Activated naive CD4-positive, alpha-beta T cell treated with anti-CD3 and anti-CD28 coated beads, Interleukin-2, amount 10 ng/mL, durations not matched to agents 7 days and 5 days (primary cell): ENCODE results near the gene ZNF184.
"Not testable (repeated sequence)": the region's sequence is repeated elsewhere in the genome, so short reads cannot be mapped to it uniquely, and the experiment has no call there.

Experiments used
- CTCF ChIA-PET: fragments of 350-600 bp; sonication (Branson Sonifier 250); formaldehyde crosslinking; loops from one replicate; lab custom pipeline; 2021; ENCODE audit warnings: antibody characterized with exemption; lab: Charles Lee
- DNase-seq: peaks from one replicate; pipeline ENCODE4 v3.0.0-alpha.2; 2020
- H3K27ac Mint-ChIP-seq: one replicate; pipeline ENCODE4 v1.8.0; 2021; ENCODE audit warnings: mild to moderate bottlenecking, moderate library complexity, mixed read lengths
- H3K27me3 Mint-ChIP-seq: one replicate; pipeline ENCODE4 v1.8.0; 2021; ENCODE audit warnings: mild to moderate bottlenecking, mixed read lengths
- H3K36me3 Mint-ChIP-seq: one replicate; pipeline ENCODE4 v1.8.0; 2021; ENCODE audit warnings: mixed read lengths
- H3K4me1 Mint-ChIP-seq: one replicate; pipeline ENCODE4 v1.8.0; 2021; ENCODE audit warnings: mixed read lengths
- H3K4me3 Mint-ChIP-seq: one replicate; pipeline ENCODE4 v1.8.0; 2021; ENCODE audit warnings: mild to moderate bottlenecking, moderate library complexity, mixed read lengths
- H3K9me3 Mint-ChIP-seq: one replicate; pipeline ENCODE4 v1.8.0; 2021; ENCODE audit warnings: mixed read lengths

ZNF184 gene

GRCh38 chr6:27424851-27425250 is 48.1 kb downstream of the ZNF184 start:
- H3K27me3 Mint-ChIP-seq, H3K27ac Mint-ChIP-seq, H3K4me3 Mint-ChIP-seq, CTCF ChIA-PET, H3K4me1 Mint-ChIP-seq, H3K36me3 Mint-ChIP-seq, DNase-seq, H3K9me3 Mint-ChIP-seq: not testable (repeated sequence)

- CTCF ChIA-PET = interaction anchor here (0.7 kb wide), 1 partner anchor 24 kb away, joined by 3 read pairs; no protein-coding TSS in a partner anchor
- peaks cover 3% of the 10 kb centered on the region for H3K9me3 Mint-ChIP-seq
- no peaks in the 10 kb centered on the region for H3K27me3 Mint-ChIP-seq
- no peaks in the 10 kb centered on the region for H3K4me1 Mint-ChIP-seq
- no peak for DNase-seq
- no peak overlapping the region for H3K27ac Mint-ChIP-seq
- H3K36me3 Mint-ChIP-seq = no peaks in the 10 kb centered on the region
- no peak overlapping the region for H3K4me3 Mint-ChIP-seq
Observed at GRCh38 chr6:27422651-27423332, 50.1 kb downstream of the ZNF184 start.

GRCh38 chr6:27419363-27419762 is 53.5 kb downstream of the ZNF184 start:
- Mint-ChIP-seq H3K27me3 (no peaks in the 10 kb centered on the region), H3K27ac (no peak overlapping the region), H3K4me3 (no peak overlapping the region), H3K4me1 (no peaks in the 10 kb centered on the region), H3K9me3 (peaks cover 6% of the 10 kb centered on the region), H3K36me3 (no peaks in the 10 kb centered on the region)
- DNase-seq = no peak
- CTCF ChIA-PET = no interaction called here

- no peak for DNase-seq
- peaks cover 3% of the 10 kb centered on the region for H3K9me3 Mint-ChIP-seq
- CTCF ChIA-PET = no interaction called here
- no peaks in the 10 kb centered on the region for H3K4me1 Mint-ChIP-seq
- no peak overlapping the region for H3K27ac Mint-ChIP-seq
- H3K4me3 Mint-ChIP-seq = no peak overlapping the region
- no peaks in the 10 kb centered on the region for H3K36me3 Mint-ChIP-seq
- no peaks in the 10 kb centered on the region for H3K27me3 Mint-ChIP-seq
Observed at GRCh38 chr6:27415898-27416297, 57.0 kb downstream of the ZNF184 start.

GRCh38 chr6:27414996-27415395 is 57.9 kb downstream of the ZNF184 start:
- DNase-seq = no peak
- H3K9me3 Mint-ChIP-seq = peaks cover 5% of the 10 kb centered on the region
- no peaks in the 10 kb centered on the region for H3K36me3 Mint-ChIP-seq
- H3K4me3 Mint-ChIP-seq = no peak overlapping the region
- CTCF ChIA-PET = no interaction called here
- no peaks in the 10 kb centered on the region for H3K4me1 Mint-ChIP-seq
- no peaks in the 10 kb centered on the region for H3K27me3 Mint-ChIP-seq
- no peak overlapping the region for H3K27ac Mint-ChIP-seq

GRCh38 chr6:27414300-27414699 is 58.6 kb downstream of the ZNF184 start:
- H3K27me3 Mint-ChIP-seq = no peaks in the 10 kb centered on the region
- no peak overlapping the region for H3K4me3 Mint-ChIP-seq
- no peaks in the 10 kb centered on the region for H3K4me1 Mint-ChIP-seq
- H3K9me3 Mint-ChIP-seq = peaks cover 6% of the 10 kb centered on the region
- DNase-seq = no peak
- no peak overlapping the region for H3K27ac Mint-ChIP-seq
- CTCF ChIA-PET = no interaction called here
- no peaks in the 10 kb centered on the region for H3K36me3 Mint-ChIP-seq

- no peak overlapping the region for H3K4me3 Mint-ChIP-seq
- H3K27me3 Mint-ChIP-seq = no peaks in the 10 kb centered on the region
- peaks cover 19% of the 10 kb centered on the region for H3K9me3 Mint-ChIP-seq
- peaks cover 7% of the 10 kb centered on the region for H3K36me3 Mint-ChIP-seq
- CTCF ChIA-PET = no interaction called here
- no peak for DNase-seq
- no peaks in the 10 kb centered on the region for H3K4me1 Mint-ChIP-seq
- no peak overlapping the region for H3K27ac Mint-ChIP-seq
Observed at GRCh38 chr6:27407153-27407814, 65.6 kb downstream of the ZNF184 start.

- DNase-seq = no peak
- CTCF ChIA-PET = no interaction called here
- Mint-ChIP-seq H3K27ac (no peak overlapping the region), H3K27me3 (no peaks in the 10 kb centered on the region), H3K36me3 (peaks cover 11% of the 10 kb centered on the region), H3K4me1 (no peaks in the 10 kb centered on the region), H3K4me3 (no peak overlapping the region), H3K9me3 (peaks cover 28% of the 10 kb centered on the region)
Observed at GRCh38 chr6:27406085-27406484, 66.8 kb downstream of the ZNF184 start.

- Mint-ChIP-seq H3K36me3 (peaks cover 45% of the 10 kb centered on the region), H3K9me3 (peaks cover 55% of the 10 kb centered on the region)
Observed at GRCh38 chr6:27400877-27401642, 71.8 kb downstream of the ZNF184 start.

More at GRCh38 chr6:27400877-27401642, 71.8 kb downstream of the ZNF184 start:
- CTCF ChIA-PET = no interaction called here
- no peak for DNase-seq
- Mint-ChIP-seq H3K27me3 (no peaks in the 10 kb centered on the region), H3K4me3 (no peak overlapping the region), H3K4me1 (no peaks in the 10 kb centered on the region), H3K27ac (no peak overlapping the region)
